Suprapubic skin (tissue), 4 donors: ENCODE measurements around the gene METAP1.

Experiments used
- CTCF ChIP-seq, 2 donors: fragments of 200-600 bp in 1 of 2; fragments of 450-650 bp in 1 of 2; sonication (generic) in 1 of 2; IDR thresholded peaks; one replicate each; pipeline ENCODE4 v1.5.1; 2016 to 2019; ENCODE audit warnings: antibody characterized with exemption in 2 of 2, mild to moderate bottlenecking in 1 of 2, moderate library complexity in 1 of 2
- EP300 ChIP-seq: sonication (generic); formaldehyde crosslinking; IDR thresholded peaks from one replicate; pipeline ENCODE4 v1.6.1; 2017; ENCODE audit warnings: antibody characterized with exemption
- POLR2A ChIP-seq, 2 donors: fragments of 450-650 bp; IDR thresholded peaks; one replicate each; pipeline ENCODE4 v1.6.1; 2017; ENCODE audit warnings: antibody characterized with exemption in 2 of 2, mild to moderate bottlenecking in 2 of 2, moderate library complexity in 2 of 2
- POLR2AphosphoS5 ChIP-seq, 3 donors: sonication (generic); formaldehyde crosslinking; IDR thresholded peaks; one replicate each; pipeline ENCODE4 v1.6.1; 2017; ENCODE audit warnings: antibody characterized with exemption in 3 of 3

GRCh38 chr4:98977557-98977956, 18.0 kb upstream of the METAP1 start:
- no peak for TF ChIP-seq POLR2A (IDR thresholded peaks at IDR 0.05)
- no peak for TF ChIP-seq POLR2AphosphoS5 (IDR thresholded peaks at IDR 0.05)
- TF ChIP-seq CTCF (IDR thresholded peaks at IDR 0.05): no peak
- TF ChIP-seq EP300: no peak
